Stimulated activated CD4-positive, alpha-beta T cell treated with anti-CD3 and anti-CD28 coated beads, Interleukin-12 subunit alpha, Interleukin-12 subunit beta, amount 100 ng/mL, for 48 hours (primary cell): ENCODE results near the gene PDHX.

Experiments used
- DNase-seq, 3 donors: peaks; one replicate each; pipeline ENCODE4 v3.0.0-alpha.2; 2020; ENCODE audit warnings: low read depth in 2 of 3, low spot score in 1 of 3

The PDHX gene

GRCh38 chr11:34953955-34954354 is 37.5 kb downstream of the PDHX start:
- DNase-seq: no peak

GRCh38 chr11:34957206-34957605 is 40.8 kb downstream of the PDHX start:
- DNase-seq: no peak

DNA sequence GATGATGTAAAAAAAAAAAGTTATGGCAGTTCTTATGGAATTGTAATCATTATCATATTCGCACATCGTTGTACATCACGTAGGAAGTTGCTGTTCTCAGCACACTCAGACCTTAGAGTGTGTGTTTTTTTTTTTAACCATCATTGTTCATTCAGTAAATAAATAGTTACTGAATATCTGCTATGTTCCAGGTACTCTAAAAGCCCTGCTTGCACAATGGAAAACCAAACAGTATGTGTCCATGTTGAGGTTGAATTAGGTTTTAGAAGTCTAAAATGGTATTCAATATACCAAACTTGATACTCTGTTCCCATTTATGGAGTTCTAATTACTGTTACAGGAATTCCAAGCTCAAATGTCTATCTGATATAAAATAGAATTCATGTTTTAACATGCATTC is 41.2 kb downstream of the PDHX start:
- DNase-seq: no peak

DNA sequence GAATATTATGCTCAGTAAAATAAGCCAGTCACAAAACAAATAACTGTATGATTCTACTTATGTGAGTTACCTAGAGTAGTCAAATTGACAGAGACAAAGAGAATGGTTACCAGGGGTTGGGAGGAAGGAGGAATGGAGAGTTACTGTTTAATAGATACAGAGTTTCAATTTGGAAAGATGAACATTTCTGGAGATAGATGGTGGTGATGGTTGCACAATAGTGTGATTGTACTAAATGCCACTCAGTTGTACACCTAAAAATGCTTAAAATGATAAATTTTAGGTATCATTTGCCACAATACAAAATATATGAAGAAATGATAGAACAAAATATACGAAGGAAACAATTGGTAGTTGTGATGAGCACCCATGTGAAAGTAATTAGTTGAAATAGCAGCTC is 43.4 kb downstream of the PDHX start:
- DNase-seq: no peak

- DNase-seq: no peak
Observed at GRCh38 chr11:34960277-34960676, 43.9 kb downstream of the PDHX start.

- no peak for DNase-seq
Observed at GRCh38 chr11:34962034-34962433, 45.6 kb downstream of the PDHX start.

- DNase-seq: no peak
Observed at GRCh38 chr11:34963351-34963750, 46.9 kb downstream of the PDHX start.

GRCh38 chr11:34964610-34965331 is 48.4 kb downstream of the PDHX start:
- DNase-seq: no peak

DNA sequence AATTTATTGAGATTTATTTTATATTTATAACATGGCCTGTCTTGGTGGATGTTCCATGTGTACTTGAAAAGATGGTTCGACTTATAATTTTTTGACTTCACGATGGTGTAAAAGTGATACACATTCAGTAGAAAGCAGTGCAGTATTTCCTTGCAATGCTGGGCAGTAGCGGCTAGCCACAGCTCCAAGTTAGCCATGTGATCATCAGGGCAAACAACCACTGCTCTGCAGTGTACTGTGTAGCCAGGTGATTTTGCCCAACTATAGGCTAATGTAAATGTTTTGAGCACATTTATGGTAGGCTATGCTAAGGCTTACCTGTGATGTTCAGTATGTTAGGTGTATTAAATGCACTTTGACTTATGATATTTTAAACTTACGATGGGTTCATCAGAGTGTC is 52.4 kb downstream of the PDHX start:
- DNase-seq: no peak

DNA sequence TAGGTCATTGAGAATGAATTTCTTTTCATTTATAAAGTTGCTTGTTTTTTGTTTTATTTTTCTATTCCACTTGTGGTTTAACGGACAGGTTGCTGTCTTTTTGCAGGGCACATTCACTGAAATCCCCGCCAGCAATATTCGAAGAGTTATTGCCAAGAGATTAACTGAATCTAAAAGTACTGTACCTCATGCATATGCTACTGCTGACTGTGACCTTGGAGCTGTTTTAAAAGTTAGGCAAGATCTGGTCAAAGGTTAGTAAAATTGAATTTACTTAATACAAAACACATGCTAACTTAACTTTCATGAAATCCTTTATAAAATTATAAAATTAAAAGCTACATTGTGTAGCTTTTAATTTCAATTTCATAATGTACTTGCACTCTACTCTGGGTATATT is 53.6 kb downstream of the PDHX start:
- no peak for DNase-seq

- DNase-seq: no peak
Observed at GRCh38 chr11:34970480-34970879, 54.1 kb downstream of the PDHX start.

- DNase-seq: no peak
Observed at GRCh38 chr11:34971928-34972327, 55.5 kb downstream of the PDHX start.

DNA sequence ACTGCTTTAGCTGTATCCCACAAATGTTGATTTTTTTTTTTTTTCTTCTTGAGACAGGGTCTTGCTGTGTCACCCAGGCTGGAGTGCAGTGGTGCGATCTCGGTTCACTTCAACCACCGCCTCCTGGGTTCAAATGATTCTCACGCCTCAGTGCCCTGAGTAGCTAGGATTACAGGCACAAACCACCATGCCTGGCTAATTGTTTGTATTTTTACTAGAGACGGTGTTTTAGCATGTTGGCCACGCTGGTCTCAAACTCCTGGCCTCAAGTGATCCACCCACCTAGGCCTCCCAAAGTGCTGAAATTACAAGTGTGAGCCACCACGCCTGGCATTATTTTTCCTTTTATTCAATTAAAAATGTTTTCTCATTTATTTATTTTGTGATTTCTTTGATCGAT is 55.9 kb downstream of the PDHX start:
- DNase-seq: no peak

DNA sequence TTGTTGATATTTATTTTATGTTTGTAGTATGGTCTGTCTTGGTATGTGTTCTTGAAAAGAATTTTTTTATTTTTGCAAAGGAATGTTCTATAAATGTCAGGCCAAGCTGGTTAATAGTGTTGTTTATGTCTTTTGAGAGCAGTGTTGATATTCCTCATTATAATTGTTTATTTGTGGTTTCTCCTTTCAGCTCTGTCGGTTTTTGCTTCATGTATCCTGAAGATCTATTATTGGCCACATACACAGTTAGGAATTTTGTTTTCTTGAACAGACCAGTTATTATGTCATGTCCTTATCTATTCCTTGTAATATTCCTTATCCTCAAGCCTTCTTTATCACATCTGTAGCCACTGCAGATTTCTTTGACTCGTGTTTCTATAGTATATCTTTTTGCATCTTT is 56.5 kb downstream of the PDHX start:
- no peak for DNase-seq

GRCh38 chr11:34975482-34975881 is 59.1 kb downstream of the PDHX start:
- no peak for DNase-seq

- DNase-seq: no peak
Observed at GRCh38 chr11:34976496-34977088, 60.2 kb downstream of the PDHX start.

DNA sequence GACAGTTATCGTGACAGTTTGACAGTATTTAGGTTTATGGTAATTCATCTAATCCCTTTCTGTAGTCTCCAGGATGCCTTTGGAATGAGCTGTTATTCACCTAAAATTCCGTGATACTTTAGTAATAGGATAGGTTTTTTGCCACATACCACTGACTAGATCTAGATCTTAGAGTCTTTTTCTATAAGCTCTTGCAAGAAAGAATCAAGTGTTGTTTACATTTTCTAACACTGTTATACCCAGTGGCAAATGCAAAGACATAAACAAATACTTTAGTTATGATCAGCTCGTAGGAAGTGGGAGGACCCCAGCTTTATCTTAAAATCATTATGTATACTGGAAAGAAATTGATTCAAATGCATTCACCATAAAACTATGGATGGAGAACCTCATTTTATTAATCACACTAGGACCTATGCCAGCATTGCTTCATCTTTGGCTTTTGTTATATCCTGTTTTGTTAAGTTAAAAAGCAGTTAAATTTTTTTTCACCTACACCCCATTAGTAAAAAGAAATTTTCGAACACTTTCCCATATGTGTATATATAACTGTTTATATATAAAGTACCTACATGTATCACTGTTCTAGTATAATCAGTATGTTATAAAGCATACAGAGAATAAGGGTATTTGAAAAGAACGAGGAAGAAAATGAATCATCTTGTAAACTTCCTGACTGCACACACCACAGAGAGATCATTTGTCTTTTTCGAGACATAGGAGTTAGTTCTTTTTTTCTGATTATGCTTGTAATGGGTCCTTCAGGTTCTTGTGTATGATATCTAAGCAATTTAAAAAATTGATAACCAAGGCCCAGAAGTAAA is 60.9 kb downstream of the PDHX start:
- no peak for DNase-seq

GRCh38 chr11:34978236-34979191 is 62.1 kb downstream of the PDHX start:
- DNase-seq: no peak

- DNase-seq: no peak
Observed at GRCh38 chr11:34984514-34984913, 68.1 kb downstream of the PDHX start.

GRCh38 chr11:34986883-34987520 is 70.6 kb downstream of the PDHX start:
- no peak for DNase-seq

DNA sequence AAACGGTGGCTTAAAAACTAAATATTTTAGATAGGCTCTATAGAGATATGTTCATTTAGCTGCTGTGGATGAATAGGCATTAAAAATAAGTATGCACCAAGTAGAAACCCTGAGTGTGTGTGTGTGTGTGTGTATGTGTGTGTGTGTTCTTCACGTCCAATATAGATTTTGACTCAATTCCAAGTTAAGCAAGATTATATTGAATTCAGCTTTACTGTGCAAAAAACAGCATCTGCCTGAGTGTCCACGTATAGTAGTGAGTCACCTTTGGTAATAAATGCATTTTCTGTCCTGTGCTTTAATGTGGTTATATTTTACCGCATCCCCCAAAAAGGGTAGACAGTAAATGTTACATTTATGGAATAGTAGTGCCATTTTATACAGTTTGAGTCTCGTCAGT is 71.2 kb downstream of the PDHX start:
- no peak for DNase-seq
